ENCODE data around the gene RAC3. TPM values are rescaled to one million over a fixed set of nuclear protein-coding genes. Genes with fewer than 3 reads are reported as not detected.

The RAC3 gene
- total and polyA plus RNA-seq, 4 donors = 51.7 to 214 (median 135) TPM

- Histone ChIP-seq H3K9me3 (ENCODE audit: control insufficient read depth, insufficient read depth, low read length) (no peaks in the 10 kb centered on the region), H3K36me3 (ENCODE audit: control insufficient read depth, insufficient read depth, low read length) (peaks cover 10% of the 10 kb centered on the region), H3K4me3 (ENCODE audit: low read depth, low read length) (no peak overlapping the region), H3K4me1 (ENCODE audit: control insufficient read depth, insufficient read depth, low read length) (peaks cover 16% of the 10 kb centered on the region), H3K27me3 (ENCODE audit: control insufficient read depth, insufficient read depth, low read length) (no peaks in the 10 kb centered on the region), H3K27ac (ENCODE audit: low read depth, low read length) (no peak overlapping the region)
- WGBS (ENCODE audit: insufficient coverage) = 70% methylated on average over 6 of the region's 17 CpGs
- DNase-seq (ENCODE audit: low read depth in 4 of 6, low spot score in 6 of 6) = no peak
Observed at GRCh38 chr17:82041144-82041814, 9.8 kb downstream of the RAC3 start.

DNA sequence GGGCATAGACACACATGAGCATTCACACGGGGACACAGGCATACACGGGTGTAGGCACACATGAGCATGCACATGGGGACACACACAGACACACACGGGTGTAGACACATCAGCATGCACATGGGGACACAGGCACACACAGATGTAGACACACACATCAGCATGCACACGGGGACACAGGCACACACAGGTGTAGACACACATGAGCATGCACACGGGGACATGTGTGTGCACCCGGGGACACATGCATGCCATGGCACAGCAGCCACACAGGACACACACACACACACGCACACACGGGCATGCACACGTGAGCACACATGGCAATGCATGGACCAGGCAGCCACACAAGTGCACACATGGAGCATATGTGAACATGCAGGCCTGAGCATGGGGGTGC is 11.2 kb downstream of the RAC3 start:
- 92% methylated on average over 9 of the region's 9 CpGs for WGBS (ENCODE audit: insufficient coverage)
- no peak overlapping the region for H3K27ac ChIP-seq (ENCODE audit: low read depth, low read length)
- H3K4me1 ChIP-seq (ENCODE audit: control insufficient read depth, insufficient read depth, low read length) = peaks cover 8% of the 10 kb centered on the region
- peaks cover 15% of the 10 kb centered on the region for H3K36me3 ChIP-seq (ENCODE audit: control insufficient read depth, insufficient read depth, low read length)
- H3K27me3 ChIP-seq (ENCODE audit: control insufficient read depth, insufficient read depth, low read length) = no peaks in the 10 kb centered on the region
- no peak overlapping the region for H3K4me3 ChIP-seq (ENCODE audit: low read depth, low read length)
- no peak for DNase-seq (ENCODE audit: low read depth in 4 of 6, low spot score in 6 of 6)
- no peaks in the 10 kb centered on the region for H3K9me3 ChIP-seq (ENCODE audit: control insufficient read depth, insufficient read depth, low read length)

GRCh38 chr17:82043507-82043906 is 12.0 kb downstream of the RAC3 start:
- Histone ChIP-seq H3K36me3 (ENCODE audit: control insufficient read depth, insufficient read depth, low read length) (peaks cover 24% of the 10 kb centered on the region), H3K27ac (ENCODE audit: low read depth, low read length) (no peak overlapping the region), H3K4me1 (ENCODE audit: control insufficient read depth, insufficient read depth, low read length) (no peaks in the 10 kb centered on the region), H3K4me3 (ENCODE audit: low read depth, low read length) (no peak overlapping the region), H3K9me3 (ENCODE audit: control insufficient read depth, insufficient read depth, low read length) (no peaks in the 10 kb centered on the region), H3K27me3 (ENCODE audit: control insufficient read depth, insufficient read depth, low read length) (no peaks in the 10 kb centered on the region)
- DNase-seq (ENCODE audit: low read depth in 4 of 6, low spot score in 6 of 6) = no peak
- WGBS (ENCODE audit: insufficient coverage) = 45% methylated on average over 15 of the region's 16 CpGs

GRCh38 chr17:82045936-82046484 is 14.5 kb downstream of the RAC3 start:
- Histone ChIP-seq H3K4me1 (ENCODE audit: control insufficient read depth, insufficient read depth, low read length) (peaks cover 16% of the 10 kb centered on the region), H3K27ac (ENCODE audit: low read depth, low read length) (no peak overlapping the region), H3K36me3 (ENCODE audit: control insufficient read depth, insufficient read depth, low read length) (peaks cover 48% of the 10 kb centered on the region), H3K9me3 (ENCODE audit: control insufficient read depth, insufficient read depth, low read length) (no peaks in the 10 kb centered on the region), H3K27me3 (ENCODE audit: control insufficient read depth, insufficient read depth, low read length) (no peaks in the 10 kb centered on the region), H3K4me3 (ENCODE audit: low read depth, low read length) (no peak overlapping the region)
- no peak for DNase-seq (ENCODE audit: low read depth in 4 of 6, low spot score in 6 of 6)
- 87% methylated on average over 12 of the region's 14 CpGs for WGBS (ENCODE audit: insufficient coverage)

GRCh38 chr17:82046903-82047302 is 15.4 kb downstream of the RAC3 start:
- Histone ChIP-seq H3K4me3 (ENCODE audit: low read depth, low read length) (no peak overlapping the region), H3K27ac (ENCODE audit: low read depth, low read length) (no peak overlapping the region), H3K36me3 (ENCODE audit: control insufficient read depth, insufficient read depth, low read length) (peaks cover 48% of the 10 kb centered on the region), H3K27me3 (ENCODE audit: control insufficient read depth, insufficient read depth, low read length) (no peaks in the 10 kb centered on the region), H3K4me1 (ENCODE audit: control insufficient read depth, insufficient read depth, low read length) (peaks cover 17% of the 10 kb centered on the region), H3K9me3 (ENCODE audit: control insufficient read depth, insufficient read depth, low read length) (no peaks in the 10 kb centered on the region)
- WGBS (ENCODE audit: insufficient coverage) = 92% methylated on average over 17 of the region's 21 CpGs
- no peak for DNase-seq (ENCODE audit: low read depth in 4 of 6, low spot score in 6 of 6)

DNA sequence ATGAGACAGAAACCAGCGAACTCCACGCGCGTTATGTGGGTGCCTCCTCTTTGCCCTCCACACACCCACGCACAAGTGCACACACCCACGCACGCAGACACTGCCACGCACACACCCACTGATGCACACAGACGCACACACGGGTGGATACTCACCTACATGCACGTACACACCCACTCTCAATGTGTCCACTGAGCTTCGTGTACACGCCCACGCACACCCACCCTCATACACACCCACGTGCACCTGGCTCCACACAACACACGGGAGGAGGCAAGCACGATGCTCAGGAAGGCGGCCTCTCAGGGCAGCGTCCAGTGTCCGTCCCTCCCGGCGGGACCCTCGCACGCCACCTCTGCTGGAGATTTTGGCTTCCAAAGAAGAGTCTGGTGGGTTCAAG is 15.9 kb downstream of the RAC3 start:
- no peak for DNase-seq (ENCODE audit: low read depth in 4 of 6, low spot score in 6 of 6)
- peaks cover 48% of the 10 kb centered on the region for H3K36me3 ChIP-seq (ENCODE audit: control insufficient read depth, insufficient read depth, low read length)
- no peak overlapping the region for H3K4me3 ChIP-seq (ENCODE audit: low read depth, low read length)
- no peak overlapping the region for H3K27ac ChIP-seq (ENCODE audit: low read depth, low read length)
- peaks cover 20% of the 10 kb centered on the region for H3K4me1 ChIP-seq (ENCODE audit: control insufficient read depth, insufficient read depth, low read length)
- no peaks in the 10 kb centered on the region for H3K9me3 ChIP-seq (ENCODE audit: control insufficient read depth, insufficient read depth, low read length)
- H3K27me3 ChIP-seq (ENCODE audit: control insufficient read depth, insufficient read depth, low read length) = no peaks in the 10 kb centered on the region
- 95% methylated on average over 24 of the region's 24 CpGs for WGBS (ENCODE audit: insufficient coverage)

GRCh38 chr17:82047914-82048570 is 16.6 kb downstream of the RAC3 start:
- no peak overlapping the region for H3K27ac ChIP-seq (ENCODE audit: low read depth, low read length)
- no peak for DNase-seq (ENCODE audit: low read depth in 4 of 6, low spot score in 6 of 6)
- WGBS (ENCODE audit: insufficient coverage) = 76% methylated on average over 25 of the region's 25 CpGs
- peaks cover 27% of the 10 kb centered on the region for H3K4me1 ChIP-seq (ENCODE audit: control insufficient read depth, insufficient read depth, low read length)
- peaks cover 49% of the 10 kb centered on the region for H3K36me3 ChIP-seq (ENCODE audit: control insufficient read depth, insufficient read depth, low read length)
- H3K9me3 ChIP-seq (ENCODE audit: control insufficient read depth, insufficient read depth, low read length) = no peaks in the 10 kb centered on the region
- no peaks in the 10 kb centered on the region for H3K27me3 ChIP-seq (ENCODE audit: control insufficient read depth, insufficient read depth, low read length)
- H3K4me3 ChIP-seq (ENCODE audit: low read depth, low read length) = no peak overlapping the region

DNA sequence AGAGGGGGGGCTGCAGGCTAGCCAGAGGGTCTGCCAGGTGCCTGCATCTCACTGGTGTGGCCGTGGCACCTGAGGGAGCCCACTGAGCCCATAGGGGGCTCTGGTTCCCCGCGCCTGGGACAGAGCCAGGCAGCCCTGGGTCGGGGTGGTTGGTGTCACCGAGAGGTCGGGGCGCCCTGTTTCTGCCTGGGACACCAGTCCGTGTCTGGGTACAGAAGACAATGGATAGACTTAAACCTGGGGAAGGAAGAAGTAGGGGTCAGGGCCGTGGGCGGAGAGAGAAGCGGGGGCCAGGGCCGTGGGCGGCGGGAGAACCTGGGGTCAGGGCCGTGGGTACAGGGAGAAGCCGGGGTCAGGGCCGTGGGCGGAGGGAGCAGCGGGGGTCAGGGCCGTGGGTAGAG is 17.1 kb downstream of the RAC3 start:
- Histone ChIP-seq H3K27me3 (ENCODE audit: control insufficient read depth, insufficient read depth, low read length) (no peaks in the 10 kb centered on the region), H3K27ac (ENCODE audit: low read depth, low read length) (no peak overlapping the region), H3K4me3 (ENCODE audit: low read depth, low read length) (no peak overlapping the region), H3K4me1 (ENCODE audit: control insufficient read depth, insufficient read depth, low read length) (peaks cover 32% of the 10 kb centered on the region), H3K9me3 (ENCODE audit: control insufficient read depth, insufficient read depth, low read length) (no peaks in the 10 kb centered on the region), H3K36me3 (ENCODE audit: control insufficient read depth, insufficient read depth, low read length) (peaks cover 54% of the 10 kb centered on the region)
- DNase-seq (ENCODE audit: low read depth in 4 of 6, low spot score in 6 of 6) = no peak
- 88% methylated on average over 20 of the region's 20 CpGs for WGBS (ENCODE audit: insufficient coverage)

GRCh38 chr17:82049106-82049505 is 17.6 kb downstream of the RAC3 start:
- H3K9me3 ChIP-seq (ENCODE audit: control insufficient read depth, insufficient read depth, low read length) = no peaks in the 10 kb centered on the region
- H3K27ac ChIP-seq (ENCODE audit: low read depth, low read length) = no peak overlapping the region
- H3K4me3 ChIP-seq (ENCODE audit: low read depth, low read length) = no peak overlapping the region
- no peak for DNase-seq (ENCODE audit: low read depth in 4 of 6, low spot score in 6 of 6)
- H3K36me3 ChIP-seq (ENCODE audit: control insufficient read depth, insufficient read depth, low read length) = peaks cover 60% of the 10 kb centered on the region
- no peaks in the 10 kb centered on the region for H3K27me3 ChIP-seq (ENCODE audit: control insufficient read depth, insufficient read depth, low read length)
- 94% methylated on average over 5 of the region's 8 CpGs for WGBS (ENCODE audit: insufficient coverage)
- peaks cover 37% of the 10 kb centered on the region for H3K4me1 ChIP-seq (ENCODE audit: control insufficient read depth, insufficient read depth, low read length)

DNA sequence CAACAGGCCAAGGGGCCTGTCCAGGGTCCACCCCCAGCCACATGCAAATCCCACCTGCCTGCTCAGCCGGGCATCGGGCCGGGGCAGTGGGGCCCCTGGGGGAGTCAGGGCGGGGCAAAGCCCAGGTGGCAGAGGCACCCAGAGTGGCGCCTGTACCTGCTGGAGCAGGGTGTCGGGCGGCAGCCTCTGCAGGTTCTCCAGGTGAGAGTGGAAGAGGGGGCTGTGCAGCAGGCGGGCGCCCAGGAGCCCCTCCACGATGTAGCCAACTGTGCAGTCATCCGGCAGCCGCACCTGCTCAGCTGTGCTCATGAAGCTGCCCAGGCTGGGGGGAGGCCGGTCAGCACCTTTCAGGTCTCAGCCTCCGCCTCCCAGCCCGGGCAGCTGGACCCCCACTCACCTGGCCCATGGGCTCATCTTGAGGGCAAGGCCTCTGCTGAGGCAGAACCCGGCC is 18.1 kb downstream of the RAC3 start:
- H3K36me3 ChIP-seq (ENCODE audit: control insufficient read depth, insufficient read depth, low read length) = peaks cover 64% of the 10 kb centered on the region
- H3K27ac ChIP-seq (ENCODE audit: low read depth, low read length) = no peak overlapping the region
- H3K27me3 ChIP-seq (ENCODE audit: control insufficient read depth, insufficient read depth, low read length) = no peaks in the 10 kb centered on the region
- no peak overlapping the region for H3K4me3 ChIP-seq (ENCODE audit: low read depth, low read length)
- no peaks in the 10 kb centered on the region for H3K9me3 ChIP-seq (ENCODE audit: control insufficient read depth, insufficient read depth, low read length)
- DNase-seq (ENCODE audit: low read depth in 4 of 6, low spot score in 6 of 6) = no peak
- peaks cover 39% of the 10 kb centered on the region for H3K4me1 ChIP-seq (ENCODE audit: control insufficient read depth, insufficient read depth, low read length)
- 98% methylated on average over 14 of the region's 16 CpGs for WGBS (ENCODE audit: insufficient coverage)

Data from spinal cord (tissue), 10 donors.